Fibroblast of lung (primary cell): ENCODE measurements around the gene R3HCC1L. TPM values are rescaled to one million over a fixed set of nuclear protein-coding genes. Genes with fewer than 3 reads are reported as not detected.
A peak's percentile ranks its signal among the peaks of the same experiment; 100 is the strongest.
"Not testable (repeated sequence)": the region's sequence is repeated elsewhere in the genome, so short reads cannot be mapped to it uniquely, and the experiment has no call there.

Experiments used
- DNase-seq, 2 donors: peaks; one replicate each; pipeline versions ENCODE4 v3.0.0 to v3.0.0-alpha.2; 2010; ENCODE audit warnings: low read depth in 2 of 2
- H2AFZ ChIP-seq: 2 replicates; pipeline ENCODE4 v1.5.1; 2012; ENCODE audit warnings: low read length, control low read depth, inconsistent platforms
- H3K27ac ChIP-seq: 2 replicates; pipeline ENCODE4 v1.5.1; 2011; ENCODE audit warnings: low read length, control low read depth; ENCODE audit not compliant: insufficient read depth
- H3K27me3 ChIP-seq: 2 replicates; pipeline ENCODE4 v1.5.1; 2011; ENCODE audit warnings: mild to moderate bottlenecking, low read length; ENCODE audit not compliant: control insufficient read depth, insufficient read depth
- H3K36me3 ChIP-seq: 2 replicates; pipeline ENCODE4 v1.5.1; 2011; ENCODE audit warnings: low read length; ENCODE audit not compliant: control insufficient read depth, insufficient read depth
- H3K4me1 ChIP-seq: 2 replicates; pipeline ENCODE4 v1.5.1; 2011; ENCODE audit warnings: low read length; ENCODE audit not compliant: control insufficient read depth, insufficient read depth; ENCODE audit errors: extremely low read depth
- H3K4me2 ChIP-seq: 2 replicates; pipeline ENCODE4 v1.5.1; 2011; ENCODE audit warnings: low read length, control low read depth; ENCODE audit not compliant: insufficient read depth; ENCODE audit errors: extremely low read depth
- H3K4me3 ChIP-seq, 4 experiments: fragments of 200-600 bp in 1 of 4; sonication (generic) in 1 of 4; replicated peaks in 1 of 4; 2 replicates each; pipeline ENCODE4 v1.5.1; 2011 to 2016; ENCODE audit warnings: low read length in 4 of 4, low read depth in 3 of 4, mild to moderate bottlenecking in 3 of 4, control low read depth in 2 of 4, inconsistent platforms in 1 of 4, mixed read lengths in 1 of 4; ENCODE audit not compliant: insufficient read depth in 1 of 4; ENCODE audit errors: control extremely low read depth in 1 of 4
- H3K79me2 ChIP-seq: 2 replicates; pipeline ENCODE4 v1.5.1; 2012; ENCODE audit warnings: mild to moderate bottlenecking, low read length, inconsistent platforms; ENCODE audit not compliant: control insufficient read depth, insufficient read depth
- H3K9ac ChIP-seq: 2 replicates; pipeline ENCODE4 v1.5.1; 2011; ENCODE audit warnings: mild to moderate bottlenecking, low read length, control low read depth; ENCODE audit not compliant: insufficient read depth
- H3K9me3 ChIP-seq: 2 replicates; pipeline ENCODE4 v1.5.1; 2012; ENCODE audit warnings: low read depth, low read length; ENCODE audit not compliant: control insufficient read depth, insufficient read depth
- H4K20me1 ChIP-seq: 2 replicates; pipeline ENCODE4 v1.5.1; 2011; ENCODE audit warnings: low read length; ENCODE audit not compliant: control insufficient read depth, insufficient read depth; ENCODE audit errors: extremely low read depth
- EZH2 ChIP-seq: IDR thresholded peaks from 2 replicates; pipeline ENCODE4 v1.5.1; 2012; ENCODE audit warnings: low read length, control low read depth, mild to moderate bottlenecking; ENCODE audit errors: missing control alignments
- polyA plus RNA-seq, 2 donors: library from polyadenylated mRNA; depleted of rRNA in 1 of 2; stranded (reverse) in 1 of 2; unstranded in 1 of 2; fragments of >200 nt; gene quantifications; 2 replicates each; pipeline ENCODE4 v1.2.1, GENCODE V29; 2011 to 2012; ENCODE audit warnings: missing spikeins in 1 of 2
- total RNA-seq: library from RNA; depleted of rRNA; stranded (reverse); fragments of >200 nt; gene quantifications from 2 replicates; pipeline ENCODE4 v1.2.1, GENCODE V29; 2014
- TF ChIP-seq, protein P1 (sequence below), 2 donors: IDR thresholded peaks in 1 of 2; conservative IDR thresholded peaks in 1 of 2; 1 replicate in 1 of 2; 2 replicates in 1 of 2; pipeline ENCODE4 v1.5.1; 2011 to 2012; ENCODE audit warnings: low read length in 2 of 2, control low read depth in 1 of 2, inconsistent platforms in 1 of 2, low read depth in 1 of 2, mild to moderate bottlenecking in 1 of 2

The R3HCC1L gene
- total and polyA plus RNA-seq, 2 donors (not counting 1 experiment from before 2014, with no cell fraction given) = 11.1 to 19.5 TPM

- no peak for TF ChIP-seq EZH2
- TF ChIP-seq, protein P1, sequence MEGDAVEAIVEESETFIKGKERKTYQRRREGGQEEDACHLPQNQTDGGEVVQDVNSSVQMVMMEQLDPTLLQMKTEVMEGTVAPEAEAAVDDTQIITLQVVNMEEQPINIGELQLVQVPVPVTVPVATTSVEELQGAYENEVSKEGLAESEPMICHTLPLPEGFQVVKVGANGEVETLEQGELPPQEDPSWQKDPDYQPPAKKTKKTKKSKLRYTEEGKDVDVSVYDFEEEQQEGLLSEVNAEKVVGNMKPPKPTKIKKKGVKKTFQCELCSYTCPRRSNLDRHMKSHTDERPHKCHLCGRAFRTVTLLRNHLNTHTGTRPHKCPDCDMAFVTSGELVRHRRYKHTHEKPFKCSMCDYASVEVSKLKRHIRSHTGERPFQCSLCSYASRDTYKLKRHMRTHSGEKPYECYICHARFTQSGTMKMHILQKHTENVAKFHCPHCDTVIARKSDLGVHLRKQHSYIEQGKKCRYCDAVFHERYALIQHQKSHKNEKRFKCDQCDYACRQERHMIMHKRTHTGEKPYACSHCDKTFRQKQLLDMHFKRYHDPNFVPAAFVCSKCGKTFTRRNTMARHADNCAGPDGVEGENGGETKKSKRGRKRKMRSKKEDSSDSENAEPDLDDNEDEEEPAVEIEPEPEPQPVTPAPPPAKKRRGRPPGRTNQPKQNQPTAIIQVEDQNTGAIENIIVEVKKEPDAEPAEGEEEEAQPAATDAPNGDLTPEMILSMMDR (conservative IDR thresholded peaks at IDR 0.05 in 1 of 2, IDR thresholded peaks at IDR 0.05 in 1 of 2; ENCODE audit: low read depth in 1 of 2, low read length in 2 of 2) = no peak
- H3K27ac ChIP-seq = peak overlapping the region; percentile 30
- no peak overlapping the region for H2AFZ ChIP-seq
- no peaks in the 10 kb centered on the region for H3K27me3 ChIP-seq
- peaks cover 15% of the 10 kb centered on the region for H3K79me2 ChIP-seq
- H3K4me1 ChIP-seq = peaks cover 18% of the 10 kb centered on the region
- DNase-seq = peak; percentile 26 to 31
- H3K4me2 ChIP-seq = peak overlapping the region; percentile 72
- H3K9ac ChIP-seq = no peak overlapping the region
- H3K36me3 ChIP-seq = no peaks in the 10 kb centered on the region
- no peaks in the 10 kb centered on the region for H4K20me1 ChIP-seq
- H3K9me3 ChIP-seq = no peaks in the 10 kb centered on the region
- no peak overlapping the region for H3K4me3 ChIP-seq
Observed at GRCh38 chr10:98224509-98224908, 90.1 kb downstream of the R3HCC1L start.

GRCh38 chr10:98224996-98225395, 90.5 kb downstream of the R3HCC1L start:
- H3K79me2 ChIP-seq = peaks cover 15% of the 10 kb centered on the region
- no peaks in the 10 kb centered on the region for H4K20me1 ChIP-seq
- H3K9ac ChIP-seq = no peak overlapping the region
- H3K4me1 ChIP-seq = peaks cover 18% of the 10 kb centered on the region
- TF ChIP-seq EZH2 = no peak
- TF ChIP-seq, protein P1 (conservative IDR thresholded peaks at IDR 0.05 in 1 of 2, IDR thresholded peaks at IDR 0.05 in 1 of 2; ENCODE audit: low read depth in 1 of 2, low read length in 2 of 2) = no peak
- peak overlapping the region; percentile 66 for H3K4me2 ChIP-seq
- H3K36me3 ChIP-seq = no peaks in the 10 kb centered on the region
- no peaks in the 10 kb centered on the region for H3K9me3 ChIP-seq
- peak; percentile 21 to 23 for DNase-seq
- H2AFZ ChIP-seq = no peak overlapping the region
- H3K27ac ChIP-seq = peak overlapping the region; percentile 29
- no peak overlapping the region for H3K4me3 ChIP-seq
- no peaks in the 10 kb centered on the region for H3K27me3 ChIP-seq

- Histone ChIP-seq H3K36me3 (no peaks in the 10 kb centered on the region), H3K27me3 (no peaks in the 10 kb centered on the region), H3K4me3 (no peak overlapping the region), H3K79me2 (peaks cover 17% of the 10 kb centered on the region), H3K4me1 (peaks cover 18% of the 10 kb centered on the region), H4K20me1 (no peaks in the 10 kb centered on the region), H3K9ac (no peak overlapping the region), H3K27ac (no peak overlapping the region), H2AFZ (no peak overlapping the region), H3K9me3 (no peaks in the 10 kb centered on the region), H3K4me2 (no peak overlapping the region)
- DNase-seq = no peak
- TF ChIP-seq EZH2 = no peak
- TF ChIP-seq, protein P1 (conservative IDR thresholded peaks at IDR 0.05 in 1 of 2, IDR thresholded peaks at IDR 0.05 in 1 of 2; ENCODE audit: low read depth in 1 of 2, low read length in 2 of 2) = no peak
Observed at GRCh38 chr10:98226508-98227144, 92.2 kb downstream of the R3HCC1L start.

- Histone ChIP-seq H3K79me2 (peaks cover 17% of the 10 kb centered on the region), H3K4me1 (peaks cover 18% of the 10 kb centered on the region)
- not testable (repeated sequence) for H3K9me3 ChIP-seq, H3K27ac ChIP-seq, H3K9ac ChIP-seq, H4K20me1 ChIP-seq, H3K4me2 ChIP-seq, H2AFZ ChIP-seq, H3K36me3 ChIP-seq, H3K27me3 ChIP-seq, H3K4me3 ChIP-seq, DNase-seq
Observed at GRCh38 chr10:98227713-98228112, 93.3 kb downstream of the R3HCC1L start.

DNA sequence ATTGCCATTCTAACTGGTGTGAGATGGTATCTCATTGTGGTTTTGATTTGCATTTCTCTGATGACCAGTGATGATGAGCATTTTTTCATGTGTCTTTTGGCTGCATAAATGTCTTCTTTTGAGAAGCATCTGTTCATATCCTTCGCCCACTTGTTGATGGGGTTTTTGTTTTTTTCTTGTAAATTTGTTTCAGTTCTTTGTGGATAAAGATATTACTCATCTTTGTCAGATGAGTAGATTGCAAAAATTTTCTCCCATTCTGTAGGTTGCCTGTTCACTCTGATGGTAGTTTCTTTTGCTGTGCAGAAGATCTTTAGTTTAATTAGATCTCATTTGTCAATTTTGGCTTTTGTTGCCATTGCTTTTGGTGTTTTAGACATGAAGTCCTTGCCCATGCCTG, 93.8 kb downstream of the R3HCC1L start:
- not testable (repeated sequence) for H3K36me3 ChIP-seq, DNase-seq, H4K20me1 ChIP-seq, H3K4me2 ChIP-seq, H3K27ac ChIP-seq, H3K27me3 ChIP-seq, H2AFZ ChIP-seq, H3K4me3 ChIP-seq, H3K9me3 ChIP-seq, H3K9ac ChIP-seq
- Histone ChIP-seq H3K79me2 (peaks cover 17% of the 10 kb centered on the region), H3K4me1 (peaks cover 18% of the 10 kb centered on the region)
